Stimulated activated effector memory CD8-positive, alpha-beta T cell treated with anti-CD3 and anti-CD28 coated beads, Interleukin-12 subunit alpha, Interleukin-12 subunit beta, amount 100 ng/mL, for 72 hours (primary cell): ENCODE measurements around the gene STXBP5.

Experiments
- ATAC-seq: fragments of 150-1000 bp; cut with Tn5 transposase; 2 replicates; pipeline ENCODE4 v1.10.0; 2021
- DNase-seq, 2 donors: peaks; one replicate each; pipeline ENCODE4 v3.0.0; 2021 to 2022; ENCODE audit warnings: low spot score in 2 of 2
- H3K27ac Mint-ChIP-seq: one replicate; pipeline ENCODE4 v1.8.0; 2022; ENCODE audit warnings: mild to moderate bottlenecking, mixed read lengths
- H3K36me3 Mint-ChIP-seq: one replicate; pipeline ENCODE4 v1.8.0; 2022; ENCODE audit warnings: mild to moderate bottlenecking, mixed read lengths
- H3K4me1 Mint-ChIP-seq: one replicate; pipeline ENCODE4 v1.8.0; 2022; ENCODE audit warnings: mixed read lengths
- H3K4me3 Mint-ChIP-seq: one replicate; pipeline ENCODE4 v1.8.0; 2022; ENCODE audit warnings: mild to moderate bottlenecking, mixed read lengths
- H3K9me3 Mint-ChIP-seq: one replicate; pipeline ENCODE4 v1.8.0; 2022; ENCODE audit warnings: mixed read lengths

The STXBP5 gene

GRCh38 chr6:147381712-147382111 is 177.5 kb downstream of the STXBP5 start:
- H3K27ac Mint-ChIP-seq = no peak overlapping the region
- H3K4me3 Mint-ChIP-seq = no peak overlapping the region
- peaks cover 78% of the 10 kb centered on the region for H3K36me3 Mint-ChIP-seq
- no peak for ATAC-seq
- no peaks in the 10 kb centered on the region for H3K9me3 Mint-ChIP-seq
- no peak for DNase-seq
- peaks cover 4% of the 10 kb centered on the region for H3K4me1 Mint-ChIP-seq

GRCh38 chr6:147382945-147383554 is 178.8 kb downstream of the STXBP5 start:
- H3K9me3 Mint-ChIP-seq = no peaks in the 10 kb centered on the region
- no peak overlapping the region for H3K4me3 Mint-ChIP-seq
- no peak for DNase-seq
- ATAC-seq = no peak
- H3K27ac Mint-ChIP-seq = no peak overlapping the region
- peaks cover 4% of the 10 kb centered on the region for H3K4me1 Mint-ChIP-seq
- peaks cover 74% of the 10 kb centered on the region for H3K36me3 Mint-ChIP-seq

GRCh38 chr6:147384029-147384428 is 179.8 kb downstream of the STXBP5 start:
- no peaks in the 10 kb centered on the region for H3K9me3 Mint-ChIP-seq
- no peak overlapping the region for H3K27ac Mint-ChIP-seq
- no peak overlapping the region for H3K4me3 Mint-ChIP-seq
- H3K4me1 Mint-ChIP-seq = peaks cover 4% of the 10 kb centered on the region
- peaks cover 65% of the 10 kb centered on the region for H3K36me3 Mint-ChIP-seq
- ATAC-seq = peak; percentile 66
- no peak for DNase-seq

- H3K36me3 Mint-ChIP-seq = peaks cover 56% of the 10 kb centered on the region
These were observed 180.8 kb downstream of the STXBP5 start for GRCh38 chr6:147384737-147385710.

GRCh38 chr6:147389463-147389862 is 185.2 kb downstream of the STXBP5 start:
- Mint-ChIP-seq H3K9me3 (no peaks in the 10 kb centered on the region), H3K4me3 (no peak overlapping the region), H3K4me1 (no peaks in the 10 kb centered on the region), H3K27ac (no peak overlapping the region), H3K36me3 (peaks cover 17% of the 10 kb centered on the region)
- no peak for ATAC-seq
- DNase-seq = no peak

More at GRCh38 chr6:147384737-147385710, 180.8 kb downstream of the STXBP5 start:
- peak overlapping the region; percentile 26 for H3K27ac Mint-ChIP-seq
- H3K9me3 Mint-ChIP-seq = no peaks in the 10 kb centered on the region
- peaks cover 4% of the 10 kb centered on the region for H3K4me1 Mint-ChIP-seq
- no peak overlapping the region for H3K4me3 Mint-ChIP-seq
- DNase-seq (no peak), ATAC-seq (peak; percentile 71)

- no peak for DNase-seq
- no peak for ATAC-seq
- Mint-ChIP-seq H3K36me3 (peaks cover 8% of the 10 kb centered on the region), H3K27ac (no peak overlapping the region), H3K4me3 (no peak overlapping the region), H3K9me3 (no peaks in the 10 kb centered on the region), H3K4me1 (no peaks in the 10 kb centered on the region)
These were observed 186.8 kb downstream of the STXBP5 start for GRCh38 chr6:147390909-147391536.

- Mint-ChIP-seq H3K36me3 (no peaks in the 10 kb centered on the region), H3K27ac (no peak overlapping the region), H3K4me3 (no peak overlapping the region), H3K9me3 (no peaks in the 10 kb centered on the region), H3K4me1 (no peaks in the 10 kb centered on the region)
- DNase-seq (no peak), ATAC-seq (peak; percentile 40)
These were observed 188.9 kb downstream of the STXBP5 start for GRCh38 chr6:147392917-147393625.

- no peak for DNase-seq
- Mint-ChIP-seq H3K4me1 (no peaks in the 10 kb centered on the region), H3K27ac (no peak overlapping the region)
These were observed 190.9 kb downstream of the STXBP5 start for GRCh38 chr6:147395158-147395557.

GRCh38 chr6:147397306-147397705 is 193.1 kb downstream of the STXBP5 start:
- no peak for ATAC-seq
- no peak overlapping the region for H3K27ac Mint-ChIP-seq
- no peaks in the 10 kb centered on the region for H3K36me3 Mint-ChIP-seq
- no peak for DNase-seq
- H3K4me3 Mint-ChIP-seq = no peak overlapping the region
- no peaks in the 10 kb centered on the region for H3K4me1 Mint-ChIP-seq
- peaks cover 4% of the 10 kb centered on the region for H3K9me3 Mint-ChIP-seq

More at GRCh38 chr6:147395158-147395557, 190.9 kb downstream of the STXBP5 start:
- ATAC-seq = no peak
- Mint-ChIP-seq H3K9me3 (peaks cover 2% of the 10 kb centered on the region), H3K36me3 (no peaks in the 10 kb centered on the region), H3K4me3 (no peak overlapping the region)

GRCh38 chr6:147400968-147401367 is 196.8 kb downstream of the STXBP5 start:
- peaks cover 13% of the 10 kb centered on the region for H3K9me3 Mint-ChIP-seq
- H3K4me1 Mint-ChIP-seq = no peaks in the 10 kb centered on the region
- no peak for DNase-seq
- no peak overlapping the region for H3K27ac Mint-ChIP-seq
- no peaks in the 10 kb centered on the region for H3K36me3 Mint-ChIP-seq
- H3K4me3 Mint-ChIP-seq = no peak overlapping the region
- ATAC-seq = no peak

- Mint-ChIP-seq H3K27ac (no peak overlapping the region), H3K36me3 (no peaks in the 10 kb centered on the region), H3K4me3 (no peak overlapping the region), H3K4me1 (no peaks in the 10 kb centered on the region), H3K9me3 (peaks cover 13% of the 10 kb centered on the region)
- no peak for ATAC-seq
- no peak for DNase-seq
These were observed 197.6 kb downstream of the STXBP5 start for GRCh38 chr6:147401779-147402178.

- Mint-ChIP-seq H3K27ac (no peak overlapping the region), H3K36me3 (no peaks in the 10 kb centered on the region), H3K9me3 (peaks cover 11% of the 10 kb centered on the region), H3K4me1 (no peaks in the 10 kb centered on the region), H3K4me3 (no peak overlapping the region)
- ATAC-seq (no peak), DNase-seq (no peak)
These were observed 202.6 kb downstream of the STXBP5 start for GRCh38 chr6:147406783-147407182.

GRCh38 chr6:147407571-147407970 is 203.4 kb downstream of the STXBP5 start:
- H3K27ac Mint-ChIP-seq = no peak overlapping the region
- H3K4me3 Mint-ChIP-seq = no peak overlapping the region
- ATAC-seq = no peak
- H3K36me3 Mint-ChIP-seq = no peaks in the 10 kb centered on the region
- H3K4me1 Mint-ChIP-seq = no peaks in the 10 kb centered on the region
- peaks cover 8% of the 10 kb centered on the region for H3K9me3 Mint-ChIP-seq
- no peak for DNase-seq

- no peak overlapping the region for H3K4me3 Mint-ChIP-seq
- ATAC-seq = no peak
- no peaks in the 10 kb centered on the region for H3K4me1 Mint-ChIP-seq
- no peaks in the 10 kb centered on the region for H3K36me3 Mint-ChIP-seq
- DNase-seq = no peak
- H3K27ac Mint-ChIP-seq = no peak overlapping the region
- H3K9me3 Mint-ChIP-seq = no peaks in the 10 kb centered on the region
These were observed 212.4 kb downstream of the STXBP5 start for GRCh38 chr6:147416622-147417021.

GRCh38 chr6:147417954-147418353 is 213.7 kb downstream of the STXBP5 start:
- Mint-ChIP-seq H3K27ac (no peak overlapping the region), H3K4me1 (no peaks in the 10 kb centered on the region), H3K36me3 (no peaks in the 10 kb centered on the region), H3K9me3 (no peaks in the 10 kb centered on the region), H3K4me3 (no peak overlapping the region)
- DNase-seq (no peak), ATAC-seq (no peak)
